ENCODE results near the gene GJB4.
"Not testable (repeated sequence)": the region's sequence is repeated elsewhere in the genome, so short reads cannot be mapped to it uniquely, and the experiment has no call there.

GJB4 gene

GRCh38 chr1:34808051-34808810, 48.7 kb downstream of the GJB4 start:
- DNase-seq: no peak

GRCh38 chr1:34810781-34811180, 51.2 kb downstream of the GJB4 start:
- DNase-seq: not testable (repeated sequence)
